G401.6 (cell line): ENCODE results near the gene GRAMD1A.
"Not testable (repeated sequence)": the region's sequence is repeated elsewhere in the genome, so short reads cannot be mapped to it uniquely, and the experiment has no call there.

ENCODE experiments used
- FAIRE-seq: peaks from 2 replicates; lab custom pipeline; 2012; peaks lifted over from hg19 to GRCh38; lab: Jason Lieb, UNC

Gene GRAMD1A

GRCh38 chr19:34979819-34980640 lies 20.1 kb upstream of the GRAMD1A start:
- FAIRE-seq = no peak

- FAIRE-seq = no peak
These were observed 17.8 kb upstream of the GRAMD1A start for GRCh38 chr19:34982275-34982674.

GRCh38 chr19:34983786-34984185 lies 16.3 kb upstream of the GRAMD1A start:
- FAIRE-seq = no peak

- FAIRE-seq = no peak
These were observed 15.8 kb upstream of the GRAMD1A start for GRCh38 chr19:34984287-34984686.

- FAIRE-seq = no peak
These were observed 14.7 kb upstream of the GRAMD1A start for GRCh38 chr19:34985249-34986022.

GRCh38 chr19:34988119-34988518 lies 12.0 kb upstream of the GRAMD1A start:
- FAIRE-seq = no peak

- no peak for FAIRE-seq
These were observed 10.8 kb upstream of the GRAMD1A start for GRCh38 chr19:34989298-34989697.

GRCh38 chr19:34990578-34991192 lies 9.4 kb upstream of the GRAMD1A start:
- no peak for FAIRE-seq

- FAIRE-seq = no peak
These were observed 8.4 kb upstream of the GRAMD1A start for GRCh38 chr19:34991542-34992333.

GRCh38 chr19:34992582-34992981 lies 7.5 kb upstream of the GRAMD1A start:
- FAIRE-seq = not testable (repeated sequence)

GRCh38 chr19:34994286-34994642 lies 5.9 kb upstream of the GRAMD1A start:
- FAIRE-seq = no peak

GRCh38 chr19:34994643-34995541 lies 5.2 kb upstream of the GRAMD1A start:
- FAIRE-seq = no peak

GRCh38 chr19:34995551-34995950 lies 4.6 kb upstream of the GRAMD1A start:
- no peak for FAIRE-seq

- FAIRE-seq = no peak
These were observed 3.0 kb upstream of the GRAMD1A start for GRCh38 chr19:34997071-34997617.

GRCh38 chr19:34998224-34998623 lies 1.9 kb upstream of the GRAMD1A start:
- FAIRE-seq = not testable (repeated sequence)

GRCh38 chr19:34998777-34999497 lies 1.2 kb upstream of the GRAMD1A start:
- FAIRE-seq = peak; percentile 89

GRCh38 chr19:35000338-35000646 lies 169 bp downstream of the GRAMD1A start:
- FAIRE-seq = no peak

GRCh38 chr19:35000647-35001501 lies 751 bp downstream of the GRAMD1A start:
- FAIRE-seq = no peak

- FAIRE-seq = no peak
These were observed 2.0 kb downstream of the GRAMD1A start for GRCh38 chr19:35002037-35002535.
